H9 (cell line): Measurements from ENCODE around the gene CAMK1G. TPM values are rescaled to one million over a fixed set of nuclear protein-coding genes. Genes with fewer than 3 reads are reported as not detected.

ENCODE experiments used
- DNase-seq: peaks from one replicate; pipeline ENCODE4 v3.0.0-alpha.2; 2017
- H2AFZ ChIP-seq: one replicate; pipeline ENCODE4 v1.6.1; 2013; ENCODE audit warnings: mild to moderate bottlenecking, low read length, control low read depth, moderate library complexity
- H2AK5ac ChIP-seq: 2 replicates; pipeline ENCODE4 v1.6.1; 2013; ENCODE audit warnings: low read length, control low read depth, mixed read lengths; ENCODE audit not compliant: insufficient read length
- H2BK120ac ChIP-seq: one replicate; pipeline ENCODE4 v1.6.1; 2013; ENCODE audit warnings: low read depth, mild to moderate bottlenecking, low read length, control low read depth, inconsistent platforms; ENCODE audit not compliant: poor library complexity, severe bottlenecking
- H2BK12ac ChIP-seq: 2 replicates; pipeline ENCODE4 v1.6.1; 2013; ENCODE audit warnings: low read length, control low read depth, mixed read lengths, low read depth; ENCODE audit not compliant: insufficient read length
- H2BK15ac ChIP-seq: 2 replicates; pipeline ENCODE4 v1.6.1; 2013; ENCODE audit warnings: low read depth, low read length, control low read depth
- H2BK20ac ChIP-seq: one replicate; pipeline ENCODE4 v1.6.1; 2013; ENCODE audit warnings: low read depth, mild to moderate bottlenecking, low read length, control low read depth, inconsistent platforms; ENCODE audit not compliant: poor library complexity, severe bottlenecking
- H2BK5ac ChIP-seq: 2 replicates; pipeline ENCODE4 v1.6.1; 2013; ENCODE audit warnings: low read length, control low read depth, mixed read lengths; ENCODE audit not compliant: insufficient read length
- H3K14ac ChIP-seq: 2 replicates; pipeline ENCODE4 v1.6.1; 2013; ENCODE audit warnings: low read length, control low read depth; ENCODE audit not compliant: insufficient read depth
- H3K18ac ChIP-seq: 2 replicates; pipeline ENCODE4 v1.6.1; 2013; ENCODE audit warnings: low read depth, mild to moderate bottlenecking, mixed read lengths, low read length, control low read depth; ENCODE audit not compliant: insufficient read length
- H3K23ac ChIP-seq: 2 replicates; pipeline ENCODE4 v1.6.1; 2013; ENCODE audit warnings: low read length, control low read depth, mixed read lengths, low read depth; ENCODE audit not compliant: insufficient read length
- H3K23me2 ChIP-seq: 2 replicates; pipeline ENCODE4 v1.6.1; 2013; ENCODE audit warnings: low read depth, mild to moderate bottlenecking, mixed read lengths, low read length, control low read depth; ENCODE audit not compliant: insufficient read length, poor library complexity, severe bottlenecking
- H3K27ac ChIP-seq: 2 replicates; pipeline ENCODE4 v1.5.1; 2013; ENCODE audit warnings: low read length, control low read depth, mixed read lengths, low read depth; ENCODE audit not compliant: insufficient read length
- H3K27me3 ChIP-seq: 2 replicates; pipeline ENCODE4 v1.6.1; 2013; ENCODE audit warnings: low read length, control low read depth, inconsistent platforms; ENCODE audit not compliant: insufficient read depth
- H3K4ac ChIP-seq: 2 replicates; pipeline ENCODE4 v1.6.1; 2013; ENCODE audit warnings: low read depth, mild to moderate bottlenecking, control low read depth, inconsistent platforms, low read length, moderate library complexity
- H3K4me1 ChIP-seq: 2 replicates; pipeline ENCODE4 v1.6.1; 2013; ENCODE audit warnings: low read length, control low read depth, inconsistent platforms; ENCODE audit not compliant: insufficient read depth
- H3K4me2 ChIP-seq: 2 replicates; pipeline ENCODE4 v1.6.1; 2013; ENCODE audit warnings: low read length, control low read depth, mixed read lengths; ENCODE audit not compliant: insufficient read length, insufficient read depth
- H3K56ac ChIP-seq: 2 replicates; pipeline ENCODE4 v1.6.1; 2013; ENCODE audit warnings: low read depth, mild to moderate bottlenecking, mixed read lengths, low read length, control low read depth; ENCODE audit not compliant: insufficient read length
- H3K79me1 ChIP-seq: 2 replicates; pipeline ENCODE4 v1.6.1; 2013; ENCODE audit warnings: low read depth, mild to moderate bottlenecking, moderate library complexity, low read length, control low read depth, inconsistent platforms; ENCODE audit not compliant: insufficient read depth, poor library complexity, severe bottlenecking
- H3K79me2 ChIP-seq: 2 replicates; pipeline ENCODE4 v1.6.1; 2013; ENCODE audit warnings: low read length, control low read depth, inconsistent platforms; ENCODE audit not compliant: insufficient read depth
- H3K9ac ChIP-seq: 2 replicates; pipeline ENCODE4 v1.6.1; 2013; ENCODE audit warnings: low read length, control low read depth, mixed read lengths; ENCODE audit not compliant: insufficient read length; ENCODE audit errors: extremely low read depth
- H3K9me3 ChIP-seq: one replicate; pipeline ENCODE4 v1.6.1; 2013; ENCODE audit warnings: low read depth, low read length, inconsistent platforms; ENCODE audit not compliant: control insufficient read depth
- H3T11ph ChIP-seq: one replicate; pipeline ENCODE4 v1.6.1; 2013; ENCODE audit warnings: mild to moderate bottlenecking, low read length, control low read depth, inconsistent platforms
- H4K20me1 ChIP-seq: one replicate; pipeline ENCODE4 v1.6.1; 2013; ENCODE audit not compliant: control insufficient read depth, insufficient read length, insufficient read depth
- H4K5ac ChIP-seq: 2 replicates; pipeline ENCODE4 v1.6.1; 2013; ENCODE audit warnings: low read depth, mild to moderate bottlenecking, mixed read lengths, low read length, control low read depth; ENCODE audit not compliant: insufficient read length
- H4K8ac ChIP-seq: replicated peaks from 2 replicates; pipeline ENCODE4 v1.6.1; 2013; ENCODE audit warnings: low read length, control low read depth, mixed read lengths, low read depth; ENCODE audit not compliant: insufficient read length
- H4K91ac ChIP-seq: 2 replicates; pipeline ENCODE4 v1.6.1; 2013; ENCODE audit warnings: low read depth, mild to moderate bottlenecking, moderate library complexity, mixed read lengths, low read length, control low read depth; ENCODE audit not compliant: insufficient read length
- H3K27ac Mint-ChIP-seq, 3 experiments: 2 replicates in 2 of 3; 3 replicates in 1 of 3; pipeline ENCODE4 v1.8.0; 2020 to 2021; ENCODE audit warnings: mixed read lengths in 3 of 3, mild to moderate bottlenecking in 1 of 3, moderate library complexity in 1 of 3
- H3K27me3 Mint-ChIP-seq: 2 replicates; pipeline ENCODE4 v1.8.0; 2021; ENCODE audit warnings: low read depth, mild to moderate bottlenecking, moderate library complexity, mixed read lengths
- H3K36me3 Mint-ChIP-seq, 3 experiments: 2 replicates in 2 of 3; 3 replicates in 1 of 3; pipeline ENCODE4 v1.8.0; 2020 to 2021; ENCODE audit warnings: low read depth in 3 of 3, mixed read lengths in 3 of 3; ENCODE audit not compliant: insufficient read depth in 1 of 3
- H3K4me1 Mint-ChIP-seq, 2 experiments: 2 replicates each; pipeline ENCODE4 v1.8.0; 2020; ENCODE audit warnings: mixed read lengths in 2 of 2
- H3K4me3 Mint-ChIP-seq, 2 experiments: 2 replicates in 1 of 2; 3 replicates in 1 of 2; pipeline ENCODE4 v1.8.0; 2020 to 2021; ENCODE audit warnings: mild to moderate bottlenecking in 2 of 2, mixed read lengths in 2 of 2, moderate library complexity in 1 of 2
- H3K9me3 Mint-ChIP-seq, 2 experiments: 2 replicates in 1 of 2; 3 replicates in 1 of 2; pipeline ENCODE4 v1.8.0; 2020; ENCODE audit warnings: mild to moderate bottlenecking in 2 of 2, mixed read lengths in 2 of 2, moderate library complexity in 1 of 2
- CTCF ChIP-seq: fragments of 200-600 bp; sonication (generic); conservative IDR thresholded peaks from 3 replicates; pipeline ENCODE4 v1.8.0; 2021; ENCODE audit warnings: antibody characterized with exemption, mild to moderate bottlenecking
- WGBS: extraction: QIAGEN DNeasy Blood & Tissue Kit; methylation state at CpG from one replicate; pipeline ENCODE4 v1.1.7; 2013; ENCODE audit warnings: missing lambda C conversion rate, low lambda C conversion rate, mixed read lengths; ENCODE audit not compliant: insufficient read length; ENCODE audit errors: extremely low coverage; 5-methylcytosine and 5-hydroxymethylcytosine counted together
- total RNA-seq: library from RNA; stranded (reverse); gene quantifications from 2 replicates; pipeline ENCODE4 v1.2.1, GENCODE V29; 2021

Gene CAMK1G
- total RNA-seq, 1 experiment from 2014 or later = 0.28 TPM

GRCh38 chr1:209613400-209614150, 30.1 kb downstream of the CAMK1G start:
- Histone ChIP-seq H3K18ac (no peak overlapping the region), H3K23ac (no peak overlapping the region), H3K9me3 (no peaks in the 10 kb centered on the region), H3K27me3 (no peaks in the 10 kb centered on the region), H3K4me1 (no peaks in the 10 kb centered on the region), H3K14ac (no peak overlapping the region), H2BK15ac (no peak overlapping the region), H4K91ac (no peak overlapping the region), H4K8ac (no peak overlapping the region), H3T11ph (no peak overlapping the region), H2AFZ (no peak overlapping the region), H2AK5ac (no peak overlapping the region), H3K79me2 (no peaks in the 10 kb centered on the region), H2BK20ac (no peak overlapping the region), H2BK5ac (no peak overlapping the region), H4K5ac (no peak overlapping the region), H3K56ac (no peak overlapping the region), H4K20me1 (no peaks in the 10 kb centered on the region), H3K4ac (no peak overlapping the region), H3K23me2 (no peaks in the 10 kb centered on the region), H2BK120ac (no peak overlapping the region), H3K4me2 (no peak overlapping the region), H2BK12ac (no peak overlapping the region), H3K9ac (no peak overlapping the region), H3K27ac (no peak overlapping the region), H3K79me1 (no peaks in the 10 kb centered on the region)
- WGBS = no CpG with 5 or more reads among the region's 4 CpGs
- no peaks in the 10 kb centered on the region; a peak in 2 of 7 replicates for H3K36me3 Mint-ChIP-seq
- peaks cover 0 to 3% of the 10 kb centered on the region in 2 experiments; a peak in 1 of 4 replicates for H3K4me1 Mint-ChIP-seq
- H3K27me3 Mint-ChIP-seq = peaks cover 7% of the 10 kb centered on the region
- no peak overlapping the region for H3K4me3 Mint-ChIP-seq
- no peak for DNase-seq
- H3K27ac Mint-ChIP-seq = no peak overlapping the region; a peak in 1 of 7 replicates
- TF ChIP-seq CTCF = no peak
- no peaks in the 10 kb centered on the region; a peak in 1 of 5 replicates for H3K9me3 Mint-ChIP-seq
